HepG2 (cell line): ENCODE measurements around the gene ELP5. TPM values are rescaled to one million over a fixed set of nuclear protein-coding genes. Genes with fewer than 3 reads are reported as not detected.

Source experiments
- ATF4 ChIP-seq, 2 experiments: fragments of 450-650 bp in 1 of 2; sonication (generic) in 1 of 2; formaldehyde crosslinking; IDR thresholded peaks; 2 replicates each; pipeline versions ENCODE4 v1.5.0 to v1.8.0; 2020 to 2022; ENCODE audit warnings: mild to moderate bottlenecking in 1 of 2, missing genetic modification reagents in 1 of 2
- ESRRA ChIP-seq: sonication (generic); formaldehyde crosslinking; IDR thresholded peaks from 2 replicates; pipeline ENCODE4 v1.5.1; 2020; ENCODE audit warnings: mild to moderate bottlenecking, low read depth, missing genetic modification reagents
- HMGXB4 ChIP-seq, 2 experiments: sonication (generic) in 1 of 2; formaldehyde crosslinking in 1 of 2; IDR thresholded peaks; 2 replicates each; pipeline versions ENCODE4 v1.4.0 to v1.6.1; 2018 to 2020; ENCODE audit warnings: missing genetic modification reagents in 2 of 2, borderline replicate concordance in 1 of 2, low read depth in 1 of 2, mild to moderate bottlenecking in 1 of 2, missing biosample characterization in 1 of 2
- KMT2A ChIP-seq: sonication (generic); formaldehyde crosslinking; IDR thresholded peaks from 2 replicates; pipeline ENCODE4 v1.4.0; 2020; ENCODE audit warnings: missing genetic modification reagents
- MIXL1 ChIP-seq: IDR thresholded peaks from 2 replicates; pipeline ENCODE4 v1.6.1; 2016
- SOX5 ChIP-seq: IDR thresholded peaks from 2 replicates; pipeline ENCODE4 v1.6.1; 2016; ENCODE audit warnings: borderline replicate concordance
- SOX6 ChIP-seq, 2 experiments: fragments of 450-650 bp in 1 of 2; sonication (generic) in 1 of 2; formaldehyde crosslinking in 1 of 2; IDR thresholded peaks; 2 replicates each; pipeline versions ENCODE4 v1.4.0 to v1.6.1; 2017 to 2020; ENCODE audit warnings: antibody characterized with exemption in 1 of 2, mild to moderate bottlenecking in 1 of 2, missing genetic modification reagents in 1 of 2
- SPEN ChIP-seq: sonication (generic); formaldehyde crosslinking; IDR thresholded peaks from 2 replicates; pipeline ENCODE4 v1.5.1; 2020; ENCODE audit warnings: low read depth, mild to moderate bottlenecking, missing genetic modification reagents
- SUZ12 ChIP-seq: fragments of 150-350 bp; IDR thresholded peaks from 2 replicates; pipeline ENCODE4 v1.6.1; 2014; ENCODE audit warnings: low read depth, low read length
- TP53 ChIP-seq: sonication (generic); formaldehyde crosslinking; conservative IDR thresholded peaks from 2 replicates; pipeline ENCODE4 v1.4.0; 2020; ENCODE audit warnings: missing genetic modification reagents
- ZFX ChIP-seq: sonication (generic); formaldehyde crosslinking; IDR thresholded peaks from 2 replicates; pipeline ENCODE4 v1.4.0; 2020; ENCODE audit warnings: mild to moderate bottlenecking, low read depth, missing genetic modification reagents, moderate library complexity
- ZNF225 ChIP-seq: sonication (generic); formaldehyde crosslinking; IDR thresholded peaks from 2 replicates; pipeline ENCODE4 v1.4.0; 2020; ENCODE audit warnings: mild to moderate bottlenecking, missing genetic modification reagents
- ZNF318 ChIP-seq: sonication (generic); formaldehyde crosslinking; IDR thresholded peaks from 2 replicates; pipeline ENCODE4 v1.4.0; 2020; ENCODE audit warnings: mild to moderate bottlenecking, missing genetic modification reagents
- ZNF382 ChIP-seq: sonication (generic); formaldehyde crosslinking; IDR thresholded peaks from 2 replicates; pipeline ENCODE4 v1.5.0; 2020; ENCODE audit warnings: missing genetic modification reagents, mild to moderate bottlenecking, borderline replicate concordance
- polyA plus RNA-seq, 8 experiments: library from polyadenylated mRNA; depleted of rRNA in 3 of 8; stranded (reverse) in 7 of 8; unstranded in 1 of 8; fragments of >200 nt; fragmentation: Illumina TruSeq in 4 of 8; extraction: Trizol in 4 of 8; gene quantifications; 2 replicates each; pipeline versions ENCODE4 v1.2.1 to v1.2.3, GENCODE V29; 2011 to 2016; ENCODE audit warnings: low read depth in 4 of 8, missing spikeins in 1 of 8, mixed read lengths in 1 of 8; ENCODE audit not compliant: insufficient read depth in 1 of 8
- total RNA-seq, 5 experiments: library from RNA; depleted of rRNA; stranded (reverse); fragments of >200 nt; fragmentation: Illumina TruSeq; extraction: Trizol; gene quantifications; 2 replicates each; pipeline ENCODE4 v1.2.3, GENCODE V29; 2016; ENCODE audit warnings: low read depth in 1 of 5
- TF ChIP-seq, protein P1 (sequence below): sonication (generic); formaldehyde crosslinking; IDR thresholded peaks from 2 replicates; pipeline ENCODE4 v1.4.0; 2020; ENCODE audit warnings: missing genetic modification reagents

The ELP5 gene
- total and polyA plus RNA-seq, 2 of the 13 experiments (the other 11 are each of a cell fraction or from before 2014, with no cell fraction given), result 67.6 to 69.8 TPM

GRCh38 chr17:7296189-7296861 lies 44.3 kb downstream of the ELP5 start (continued):
- TF ChIP-seq, protein P1, sequence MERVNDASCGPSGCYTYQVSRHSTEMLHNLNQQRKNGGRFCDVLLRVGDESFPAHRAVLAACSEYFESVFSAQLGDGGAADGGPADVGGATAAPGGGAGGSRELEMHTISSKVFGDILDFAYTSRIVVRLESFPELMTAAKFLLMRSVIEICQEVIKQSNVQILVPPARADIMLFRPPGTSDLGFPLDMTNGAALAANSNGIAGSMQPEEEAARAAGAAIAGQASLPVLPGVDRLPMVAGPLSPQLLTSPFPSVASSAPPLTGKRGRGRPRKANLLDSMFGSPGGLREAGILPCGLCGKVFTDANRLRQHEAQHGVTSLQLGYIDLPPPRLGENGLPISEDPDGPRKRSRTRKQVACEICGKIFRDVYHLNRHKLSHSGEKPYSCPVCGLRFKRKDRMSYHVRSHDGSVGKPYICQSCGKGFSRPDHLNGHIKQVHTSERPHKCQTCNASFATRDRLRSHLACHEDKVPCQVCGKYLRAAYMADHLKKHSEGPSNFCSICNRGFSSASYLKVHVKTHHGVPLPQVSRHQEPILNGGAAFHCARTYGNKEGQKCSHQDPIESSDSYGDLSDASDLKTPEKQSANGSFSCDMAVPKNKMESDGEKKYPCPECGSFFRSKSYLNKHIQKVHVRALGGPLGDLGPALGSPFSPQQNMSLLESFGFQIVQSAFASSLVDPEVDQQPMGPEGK (CRISPR knock-in tag), result peak; percentile 53; the same call in 1 of the 2 replicates
- TF ChIP-seq KMT2A (peak; percentile 67), ZNF225 (no peak), ZNF318 (no peak), MIXL1 (0 out of 2 replicates have a peak, but pooled peaks have one; percentile 17), ATF4 (CRISPR knock-in tag; IDR thresholded peaks at IDR 0.05) (0 out of 4 replicates have a peak, but pooled peaks of 1 of the 2 experiments have one; percentile 35), SUZ12 (no peak), ZNF382 (CRISPR knock-in tag) (no peak), ESRRA (CRISPR knock-in tag) (no peak), SPEN (CRISPR knock-in tag) (peak; percentile 74), TP53 (CRISPR knock-in tag) (no peak), HMGXB4 (CRISPR knock-in tag; IDR thresholded peaks at IDR 0.05; ENCODE audit: borderline replicate concordance in 1 of 2, low read depth in 1 of 2) (peak; percentile 78 to 79), ZFX (0 out of 2 replicates have a peak, but pooled peaks have one; percentile 28), SOX6 (IDR thresholded peaks at IDR 0.05) (no peak), SOX6 (CRISPR knock-in tag; IDR thresholded peaks at IDR 0.05) (peak; percentile 34; the same call in 1 of the 2 replicates), SOX5 (CRISPR knock-in tag) (peak; percentile 40; the same call in 1 of the 2 replicates)
